ENCODE data around the gene HOXD3. TPM values are rescaled to one million over a fixed set of nuclear protein-coding genes. Genes with fewer than 3 reads are reported as not detected.

The HOXD3 gene
- total and polyA plus RNA-seq, 2 of the 8 experiments (the other 6 are each of a cell fraction or from before 2014, with no cell fraction given): not detected

- H3K4me1 ChIP-seq (replicated peaks in 1 of 4; ENCODE audit: control insufficient read depth in 3 of 4, insufficient read depth in 4 of 4, low read length in 3 of 4): no peaks in the 10 kb centered on the region
- FAIRE-seq (no peak), DNase-seq (ENCODE audit: low read depth in 1 of 2, low spot score in 2 of 2) (no peak)
- H3K23me2 ChIP-seq (ENCODE audit: low read depth, low read length): no peaks in the 10 kb centered on the region
- no peak overlapping the region for H2BK15ac ChIP-seq (ENCODE audit: low read length)
- H3K23ac ChIP-seq (ENCODE audit: insufficient read length): no peak overlapping the region
- H3K14ac ChIP-seq (ENCODE audit: insufficient read length): no peak overlapping the region
- H2BK120ac ChIP-seq (replicated peaks; ENCODE audit: low read depth, low read length): no peak overlapping the region
- H4K8ac ChIP-seq (ENCODE audit: extremely low read depth, insufficient read depth, low read length): no peak overlapping the region
- WGBS, 2 experiments (ENCODE audit: extremely low coverage in 1 of 2, insufficient coverage in 1 of 2, insufficient read length in 1 of 2, insufficient replicate concordance in 2 of 2, low coverage in 1 of 2, low lambda C conversion rate in 2 of 2, missing lambda C conversion rate in 1 of 2): 86% methylated on average over 7 of the region's 7 CpGs; no CpG with 5 or more reads in 1 of the 2 experiments
- no peak overlapping the region for H3K4ac ChIP-seq (replicated peaks; ENCODE audit: insufficient read length, low read depth, low read length)
- no peak overlapping the region for H2BK20ac ChIP-seq (ENCODE audit: low read length)
- H2AK5ac ChIP-seq (ENCODE audit: low read depth, low read length): no peak overlapping the region
- H3K79me2 ChIP-seq (ENCODE audit: control insufficient read depth in 1 of 2, insufficient read depth in 2 of 2, low read length in 2 of 2): no peaks in the 10 kb centered on the region
- H3K79me1 ChIP-seq (ENCODE audit: low read depth, low read length): no peaks in the 10 kb centered on the region
- no peak overlapping the region for H3K9ac ChIP-seq (replicated peaks in 1 of 4; ENCODE audit: extremely low read depth in 1 of 4, low read depth in 3 of 4, low read length in 3 of 4)
- H2AFZ ChIP-seq (ENCODE audit: low read length): no peak overlapping the region
- H2BK5ac ChIP-seq (ENCODE audit: low read depth, low read length): no peak overlapping the region
- no peaks in the 10 kb centered on the region for H4K20me1 ChIP-seq (replicated peaks in 1 of 2; ENCODE audit: control insufficient read depth in 1 of 2, insufficient read depth in 2 of 2, low read length in 2 of 2)
- no peak overlapping the region for H3K56ac ChIP-seq (replicated peaks; ENCODE audit: insufficient read length, low read depth, low read length)
- H3K4me2 ChIP-seq (ENCODE audit: insufficient read depth in 1 of 2, low read depth in 2 of 2, low read length in 2 of 2): no peak overlapping the region
- H4K5ac ChIP-seq (ENCODE audit: insufficient read length, low read depth, low read length): no peak overlapping the region
- ChIA-PET POLR2A (ENCODE audit: partially characterized antibody) (no interaction called here), CTCF (ENCODE audit: partially characterized antibody) (interaction anchor here (1.0 to 1.4 kb wide), 3 partner anchors 27 to 252 kb away, joined by 3 to 4 read pairs (median 4); no protein-coding TSS in a partner anchor)
- no peak overlapping the region for H3K18ac ChIP-seq (ENCODE audit: extremely low read depth, low read length)
- H3K36me3 ChIP-seq (ENCODE audit: control insufficient read depth in 2 of 4, insufficient read depth in 4 of 4, low read length in 3 of 4): no peaks in the 10 kb centered on the region
- peaks cover 0 to 3% (median 0%) of the 10 kb centered on the region in 4 experiments; a peak in 1 of 7 replicates for H3K27me3 ChIP-seq (replicated peaks in 1 of 4; ENCODE audit: control insufficient read depth in 3 of 4, extremely low read depth in 1 of 4, insufficient read depth in 3 of 4, low read length in 3 of 4)
- no peak overlapping the region for H4K91ac ChIP-seq (replicated peaks; ENCODE audit: insufficient read length, low read length)
- no peak overlapping the region for H3K4me3 ChIP-seq (ENCODE audit: extremely low read depth in 1 of 4, insufficient read depth in 2 of 4, low read depth in 3 of 4, low read length in 4 of 4)
- H2BK12ac ChIP-seq (ENCODE audit: low read depth, low read length): no peak overlapping the region
- H3K9me3 ChIP-seq (ENCODE audit: insufficient read depth in 2 of 2, low read depth in 1 of 2, low read length in 1 of 2): no peaks in the 10 kb centered on the region
- H3K27ac ChIP-seq (ENCODE audit: low read depth, low read length): no peak overlapping the region
- TF ChIP-seq ATF2 (IDR thresholded peaks at IDR 0.05; ENCODE audit: low read length) (no peak), KDM4A (IDR thresholded peaks at IDR 0.05; ENCODE audit: low read depth, low read length, severe bottlenecking) (no peak), CTBP2 (IDR thresholded peaks at IDR 0.05; ENCODE audit: borderline replicate concordance, insufficient read depth, insufficient read length, low read length) (no peak), CHD2 (IDR thresholded peaks at IDR 0.05; ENCODE audit: low read length) (no peak), POLR2AphosphoS5 (IDR thresholded peaks at IDR 0.05; ENCODE audit: low read depth, low read length) (no peak), KDM1A (IDR thresholded peaks at IDR 0.05; ENCODE audit: borderline replicate concordance, low read length) (no peak), CBX5 (IDR thresholded peaks at IDR 0.05; ENCODE audit: low read depth, low read length) (no peak), RXRA (IDR thresholded peaks at IDR 0.05; ENCODE audit: insufficient read depth, low read depth, low read length) (no peak), BACH1 (IDR thresholded peaks at IDR 0.05; ENCODE audit: low read length) (no peak), SP2 (IDR thresholded peaks at IDR 0.05; ENCODE audit: low read length) (no peak), USF2 (IDR thresholded peaks at IDR 0.05; ENCODE audit: low read length) (no peak), BCL11A (IDR thresholded peaks at IDR 0.05; ENCODE audit: low read depth in 2 of 2, low read length in 2 of 2) (no peak)
Observed at GRCh38 chr2:176202491-176202890, 45.4 kb downstream of the HOXD3 start.
